Stimulated activated CD4-positive, alpha-beta T cell treated with anti-CD3 and anti-CD28 coated beads, Interleukin-15, amount 100 ng/mL, for 1 hour (primary cell): Measurements from ENCODE around the gene HOXB3.
"Not testable (repeated sequence)": the region's sequence is repeated elsewhere in the genome, so short reads cannot be mapped to it uniquely, and the experiment has no call there.

Experiments used
- DNase-seq, 2 donors: peaks; one replicate each; pipeline ENCODE4 v3.0.0-alpha.2; 2020; ENCODE audit warnings: low read depth in 1 of 2, low spot score in 1 of 2

The HOXB3 gene

GRCh38 chr17:48530208-48530886, 59.7 kb downstream of the HOXB3 start:
- DNase-seq = no peak

GRCh38 chr17:48529683-48530009, 60.4 kb downstream of the HOXB3 start:
- DNase-seq = no peak

- no peak for DNase-seq
These were observed 60.9 kb downstream of the HOXB3 start for GRCh38 chr17:48528936-48529682.

DNA sequence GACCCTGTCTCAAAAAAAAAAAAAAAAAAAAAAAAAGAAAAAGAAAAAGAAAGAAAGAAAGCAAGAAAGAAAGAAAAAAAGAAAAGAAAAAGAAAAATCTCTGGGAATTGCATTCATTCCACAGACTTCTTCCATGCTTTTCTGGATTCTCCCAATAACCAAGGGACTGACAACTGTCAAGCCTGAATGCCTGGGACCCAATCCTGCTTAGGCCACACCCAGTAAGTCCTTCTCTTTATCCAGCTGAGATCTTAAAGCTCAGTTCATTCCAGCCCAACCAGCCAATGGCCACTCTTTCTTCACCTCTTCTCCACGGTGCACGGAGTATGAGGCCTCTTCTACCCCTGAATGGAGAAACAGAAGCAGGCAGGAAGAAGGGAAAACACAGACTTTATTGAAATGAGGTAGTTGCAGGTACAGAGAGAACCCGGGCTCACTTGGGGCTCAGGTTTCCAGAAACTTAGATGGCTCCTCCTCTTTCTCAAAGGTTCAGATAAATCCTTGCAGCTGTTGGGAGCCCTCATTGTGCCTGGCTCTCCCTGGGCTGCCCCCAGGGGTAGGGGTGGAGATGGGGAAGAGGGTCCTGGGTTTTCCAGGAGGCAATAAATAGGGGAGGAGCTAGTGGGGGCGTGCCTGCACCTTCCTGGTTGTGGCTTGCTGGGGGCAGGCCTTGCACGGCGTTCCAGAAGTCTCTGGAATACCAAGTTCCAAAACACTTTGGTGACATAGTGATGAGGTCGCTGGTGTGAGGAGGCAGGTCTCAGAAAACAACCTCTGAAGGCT, 61.7 kb downstream of the HOXB3 start:
- DNase-seq = no peak

DNA sequence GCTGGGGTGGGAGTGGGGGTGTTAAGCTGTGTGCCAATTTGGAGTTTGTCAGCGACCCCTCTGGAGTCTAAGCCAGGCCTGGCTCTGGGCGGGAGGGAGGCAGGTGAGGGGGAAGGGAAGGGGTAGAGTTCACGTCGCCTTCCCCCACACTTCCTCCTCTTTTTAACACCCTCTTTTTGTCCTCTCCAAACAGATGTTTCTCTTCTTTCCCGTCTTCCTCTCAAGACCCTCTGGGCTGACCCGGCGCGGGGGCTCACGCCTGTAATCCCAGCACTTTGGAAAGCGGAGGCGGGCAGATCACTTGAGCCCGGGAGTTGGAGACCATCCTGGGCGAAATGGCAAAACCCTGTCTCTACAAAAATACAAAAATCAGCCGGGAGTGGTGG, 62.5 kb downstream of the HOXB3 start:
- no peak for DNase-seq

DNA sequence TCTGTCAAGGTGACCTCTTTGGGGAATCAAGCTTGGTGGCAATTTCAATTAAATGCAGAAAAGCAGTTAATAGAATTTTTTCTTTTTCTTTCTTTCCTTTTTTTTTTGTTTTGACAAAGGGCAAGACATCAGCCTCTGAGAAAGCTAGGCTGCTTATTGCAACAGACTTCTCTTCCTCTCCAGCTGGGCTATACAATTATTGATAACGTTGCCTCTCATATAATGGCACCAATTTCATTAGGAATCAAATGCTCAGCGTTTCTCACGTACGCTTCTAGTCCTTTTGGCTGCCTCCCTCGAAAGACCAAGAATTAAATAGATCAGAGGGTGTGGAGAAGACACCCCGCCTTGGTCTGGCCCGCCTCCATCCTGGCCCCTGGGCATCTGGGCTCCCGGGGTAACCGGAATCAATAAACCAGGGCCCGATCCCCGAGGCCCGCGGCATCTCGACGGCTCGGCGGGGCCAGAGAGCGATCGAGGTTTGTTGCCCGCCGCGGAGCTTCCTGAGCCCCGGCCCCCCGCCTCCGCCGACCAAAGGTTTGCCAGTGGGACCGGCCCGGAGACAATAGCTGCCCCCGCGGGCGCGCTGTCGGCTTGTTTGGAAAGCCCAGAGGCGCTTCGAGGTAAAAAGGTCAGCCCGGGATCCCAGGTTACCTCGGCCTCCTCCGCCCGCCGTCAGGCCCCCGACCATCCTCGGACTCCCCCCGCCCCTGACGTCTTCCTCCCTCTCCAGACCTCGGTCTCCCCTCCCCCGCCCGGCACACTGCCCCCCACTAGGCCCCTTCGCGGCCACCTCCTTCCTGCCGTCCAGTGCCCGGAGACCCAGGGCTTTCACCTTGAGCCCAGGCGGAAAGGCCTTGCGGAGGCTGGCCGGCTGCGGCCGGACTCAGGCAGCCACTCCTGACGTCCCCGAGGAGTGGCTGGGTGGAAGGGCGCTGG, 63.2 kb downstream of the HOXB3 start:
- DNase-seq = no peak

GRCh38 chr17:48523010-48523409, 67.0 kb downstream of the HOXB3 start:
- no peak for DNase-seq

DNA sequence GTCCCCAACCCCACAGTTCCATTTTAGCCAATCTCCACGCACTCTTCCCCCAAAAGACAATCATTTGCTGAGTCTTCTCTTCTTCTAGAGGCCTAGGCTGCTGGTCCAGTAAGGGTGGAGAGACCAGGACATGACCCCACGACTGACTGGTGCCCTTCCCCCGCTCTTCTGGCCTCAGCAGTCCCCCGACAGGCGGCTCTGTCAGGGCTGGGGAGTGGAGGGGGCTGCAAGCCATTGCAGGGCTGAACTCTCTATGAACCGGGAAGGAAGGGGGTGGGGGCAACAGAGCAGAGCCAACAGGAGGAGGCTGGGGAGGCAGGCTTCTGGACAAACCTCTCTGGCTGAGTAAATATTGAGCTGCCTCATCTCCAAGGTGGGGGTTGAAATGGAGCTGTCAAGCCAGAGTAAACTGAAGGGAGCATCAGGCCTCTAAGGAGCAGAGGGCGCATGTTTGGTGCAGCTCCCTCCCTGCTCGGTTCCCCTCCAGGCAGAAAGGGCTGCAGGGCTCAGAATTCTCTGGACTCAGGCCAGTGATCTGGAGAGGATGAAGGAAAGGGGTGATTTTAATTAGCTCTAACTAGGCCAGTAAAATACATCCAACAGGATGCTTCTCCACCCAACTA, 67.9 kb downstream of the HOXB3 start:
- DNase-seq = no peak

DNA sequence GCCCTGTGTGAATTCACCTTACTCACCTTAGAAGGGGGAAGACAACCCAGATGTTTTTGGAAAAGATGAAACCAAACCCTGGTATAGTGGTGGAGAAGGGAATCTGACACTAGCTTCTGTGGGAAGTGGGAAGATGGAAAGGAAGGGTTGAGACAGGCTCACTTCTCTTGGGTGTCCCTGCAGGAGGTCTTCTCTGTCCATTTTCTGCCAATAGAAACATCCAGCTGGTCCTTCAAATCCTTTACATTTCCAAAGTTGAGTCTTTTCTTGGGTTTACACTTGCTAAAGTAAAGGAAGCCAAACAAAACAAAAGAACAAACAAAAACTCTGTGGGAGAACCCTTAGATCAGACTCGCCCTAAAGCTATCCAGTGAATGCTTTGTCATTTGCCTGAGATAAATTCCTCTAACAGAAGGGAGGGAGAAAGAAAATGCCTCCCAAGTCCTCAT, 69.4 kb downstream of the HOXB3 start:
- DNase-seq = no peak

DNA sequence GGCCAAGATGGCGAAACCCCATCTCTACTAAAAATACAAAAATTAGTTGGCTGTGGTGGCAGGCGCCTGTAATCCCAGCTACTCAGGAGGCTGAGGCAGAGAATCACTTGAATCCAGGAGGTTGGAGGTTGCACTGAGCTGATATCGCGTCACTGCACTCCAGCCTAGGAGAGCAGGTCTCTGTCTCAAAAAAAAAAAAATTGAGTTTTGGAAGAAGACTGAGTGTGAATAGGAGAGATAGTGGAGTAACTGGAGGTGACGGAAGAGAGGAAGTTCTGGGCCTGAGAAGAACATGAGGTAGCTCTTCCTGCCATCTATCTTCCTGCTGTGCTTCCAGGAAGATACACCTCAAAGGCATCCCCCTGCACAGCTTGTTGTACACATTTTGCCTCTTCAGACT, 70.6 kb downstream of the HOXB3 start:
- no peak for DNase-seq

DNA sequence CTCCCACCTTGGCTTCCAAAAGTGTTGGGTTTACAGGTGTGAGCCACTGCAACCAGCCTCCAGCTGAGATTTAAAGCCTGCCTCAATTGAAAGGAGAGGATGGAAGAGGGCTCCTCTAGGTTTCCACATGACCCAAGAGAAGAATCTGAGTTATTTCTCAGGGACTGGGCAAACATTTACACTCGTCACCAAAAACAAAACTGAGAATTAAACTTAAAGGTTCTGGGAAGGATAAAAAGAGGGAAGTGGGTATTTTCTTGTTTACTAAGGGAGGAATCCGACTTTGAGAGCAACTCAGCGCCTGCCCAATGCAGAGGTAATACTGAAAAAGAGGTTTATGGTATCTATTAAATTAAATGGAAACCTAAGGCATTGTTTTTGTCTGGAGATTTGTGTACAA, 72.6 kb downstream of the HOXB3 start:
- DNase-seq = no peak

GRCh38 chr17:48515925-48516900, 73.8 kb downstream of the HOXB3 start:
- DNase-seq = no peak

DNA sequence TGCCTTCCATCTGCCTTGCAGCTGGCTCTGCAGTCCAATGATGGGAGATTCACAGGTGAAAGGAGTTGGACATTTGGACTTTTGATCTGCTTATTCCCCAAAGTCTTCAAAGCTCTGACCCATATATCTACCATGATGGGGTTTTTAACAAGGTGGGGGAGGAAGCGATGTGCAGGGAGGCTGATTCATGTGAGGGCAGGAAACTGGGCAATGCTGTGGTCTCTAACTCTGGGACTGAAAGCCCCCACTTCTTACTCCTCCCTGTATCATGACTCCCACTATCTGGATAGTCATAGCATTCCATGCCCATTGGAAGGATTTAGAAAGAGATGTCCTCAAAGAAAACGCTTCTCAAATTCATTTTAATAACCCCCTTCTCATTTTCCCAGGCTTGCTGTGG, 75.6 kb downstream of the HOXB3 start:
- no peak for DNase-seq

DNA sequence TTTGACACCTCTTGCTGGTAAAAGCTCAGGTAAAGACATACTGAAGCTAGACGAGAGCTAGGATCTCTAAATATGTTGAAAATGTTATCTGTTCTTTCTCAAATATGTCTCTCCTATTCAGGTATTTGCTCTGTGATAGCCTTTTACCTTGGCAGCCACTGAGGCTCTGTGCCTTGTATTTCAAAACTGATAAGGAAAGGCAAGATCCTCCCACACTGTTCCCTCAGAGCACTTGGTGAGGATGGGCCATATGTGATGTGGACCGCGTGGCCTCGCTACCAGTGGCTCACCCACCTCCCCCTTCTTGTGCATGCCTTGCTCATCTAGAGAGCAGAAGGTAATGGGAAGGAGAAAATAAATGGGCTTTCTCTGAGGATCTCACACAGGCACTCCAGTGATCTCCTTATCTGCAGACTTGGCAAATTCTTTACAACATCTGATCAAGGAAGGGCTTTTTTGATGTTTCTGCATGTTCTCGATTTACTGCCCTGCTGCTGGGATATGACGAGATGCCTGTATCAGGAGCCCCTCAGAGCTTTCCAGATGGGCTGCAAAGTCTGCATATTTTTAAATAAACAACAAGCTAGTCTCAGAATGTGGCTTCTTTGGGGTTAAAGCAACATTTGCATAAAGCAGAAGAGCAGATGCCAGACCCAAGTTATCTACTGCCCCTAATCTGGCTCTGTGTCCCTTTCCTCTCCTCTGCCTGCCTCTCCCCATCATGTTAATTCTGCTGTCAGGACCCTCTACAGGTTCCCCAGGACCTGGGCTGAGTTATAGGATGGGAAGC, 76.2 kb downstream of the HOXB3 start:
- no peak for DNase-seq

DNA sequence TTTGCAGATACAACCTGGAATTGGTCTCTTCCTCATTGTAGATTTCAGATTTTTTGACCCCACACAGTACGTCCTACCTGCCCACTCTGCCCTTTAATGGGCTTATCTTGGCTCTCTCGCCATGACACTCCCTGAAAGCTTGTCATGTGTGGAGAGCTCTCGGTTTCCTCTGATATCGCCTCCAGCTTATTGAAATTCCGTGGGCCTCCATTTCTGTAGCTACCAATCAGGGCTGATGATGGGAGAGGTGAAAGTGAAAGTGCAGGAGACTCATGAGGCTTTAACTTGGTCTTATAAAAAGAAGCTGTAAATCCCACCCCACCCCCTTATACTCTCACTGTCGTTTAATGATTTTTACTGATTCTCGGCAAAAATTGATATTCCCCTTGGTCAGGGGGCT, 76.9 kb downstream of the HOXB3 start:
- DNase-seq = no peak

GRCh38 chr17:48510761-48511604, 79.1 kb downstream of the HOXB3 start:
- peak in 1 of 2 donors; percentile 5 for DNase-seq

- DNase-seq = no peak
These were observed 79.7 kb downstream of the HOXB3 start for GRCh38 chr17:48510381-48510760.

DNA sequence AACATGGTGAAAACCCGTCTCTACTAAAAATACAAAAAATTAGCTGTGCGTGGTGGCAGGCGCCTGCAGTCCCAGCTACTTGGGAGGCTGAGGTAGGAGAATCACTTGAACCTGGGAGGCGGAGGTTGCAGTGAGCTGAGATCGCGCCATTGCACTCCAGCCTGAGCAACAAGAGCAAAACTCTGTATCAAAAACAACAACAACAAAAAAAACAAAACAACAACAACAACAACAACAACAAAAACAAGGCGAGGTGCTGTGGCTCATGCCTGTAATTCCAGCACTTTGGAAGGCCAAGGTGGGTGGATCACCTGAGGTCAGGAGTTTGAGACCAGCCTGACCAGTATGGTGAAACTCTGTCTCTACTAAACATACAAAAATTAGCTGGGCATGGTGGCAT, 80.3 kb downstream of the HOXB3 start:
- DNase-seq = not testable (repeated sequence)
